GM23248 (cell line): Measurements from ENCODE around the gene ACSF3. TPM values are rescaled to one million over a fixed set of nuclear protein-coding genes. Genes with fewer than 3 reads are reported as not detected.

Experiments
- DNase-seq: peaks from one replicate; pipeline ENCODE4 v3.0.0-alpha.2; 2015
- H2AFZ ChIP-seq: fragments of 200-600 bp; sonication (generic); 2 replicates; pipeline ENCODE4 v1.6.1; 2016; ENCODE audit warnings: antibody characterized with exemption
- H3F3A ChIP-seq: fragments of 200-600 bp; sonication (generic); 2 replicates; pipeline ENCODE4 v1.6.1; 2016; ENCODE audit warnings: mild to moderate bottlenecking, antibody characterized with exemption, mixed run types; ENCODE audit not compliant: insufficient read depth
- H3K27ac ChIP-seq: fragments of 200-600 bp; sonication (generic); 2 replicates; pipeline ENCODE4 v1.5.1; 2016; ENCODE audit warnings: mild to moderate bottlenecking
- H3K27me3 ChIP-seq: fragments of 200-600 bp; sonication (generic); replicated peaks from 2 replicates; pipeline ENCODE4 v1.6.1; 2016; ENCODE audit warnings: mild to moderate bottlenecking; ENCODE audit not compliant: insufficient read depth
- H3K36me3 ChIP-seq: fragments of 200-600 bp; sonication (generic); 2 replicates; pipeline ENCODE4 v1.6.1; 2016; ENCODE audit warnings: low read depth, mild to moderate bottlenecking
- H3K4me1 ChIP-seq: fragments of 200-600 bp; sonication (generic); 2 replicates; pipeline ENCODE4 v1.6.1; 2016; ENCODE audit warnings: mild to moderate bottlenecking; ENCODE audit not compliant: insufficient read depth
- H3K4me2 ChIP-seq: fragments of 200-600 bp; sonication (generic); one replicate; pipeline ENCODE4 v1.6.1; 2016; ENCODE audit warnings: mild to moderate bottlenecking; ENCODE audit not compliant: unreplicated experiment
- H3K4me3 ChIP-seq: fragments of 200-600 bp; sonication (generic); 2 replicates; pipeline ENCODE4 v1.5.1; 2016; ENCODE audit warnings: mild to moderate bottlenecking
- H3K79me2 ChIP-seq: fragments of 200-600 bp; sonication (generic); 2 replicates; pipeline ENCODE4 v1.6.1; 2016; ENCODE audit warnings: mild to moderate bottlenecking; ENCODE audit not compliant: insufficient read depth
- H3K9ac ChIP-seq: fragments of 200-600 bp; sonication (generic); 2 replicates; pipeline ENCODE4 v1.6.1; 2016; ENCODE audit warnings: mild to moderate bottlenecking
- H3K9me2 ChIP-seq: fragments of 200-600 bp; sonication (generic); 2 replicates; pipeline ENCODE4 v1.6.1; 2016; ENCODE audit warnings: mixed run types, mild to moderate bottlenecking, moderate library complexity; ENCODE audit not compliant: insufficient read depth
- H3K9me3 ChIP-seq: fragments of 200-600 bp; sonication (generic); one replicate; pipeline ENCODE4 v1.6.1; 2017; ENCODE audit warnings: low read depth
- H4K20me1 ChIP-seq: fragments of 200-600 bp; sonication (generic); 2 replicates; pipeline ENCODE4 v1.6.0; 2016; ENCODE audit not compliant: insufficient read depth
- EZH2 ChIP-seq: fragments of 200-600 bp; sonication (generic); IDR thresholded peaks from 2 replicates; pipeline ENCODE4 v1.6.1; 2018; ENCODE audit warnings: antibody characterized with exemption, mild to moderate bottlenecking; ENCODE audit not compliant: insufficient read depth, poor library complexity, severe bottlenecking
- EZH2phosphoT487 ChIP-seq: fragments of 200-600 bp; sonication (generic); IDR thresholded peaks from 2 replicates; pipeline ENCODE4 v1.6.1; 2018; ENCODE audit warnings: antibody characterized with exemption, moderate library complexity, mild to moderate bottlenecking, low read depth; ENCODE audit not compliant: insufficient read depth
- WGBS, 2 experiments: methylation state at CpG; one replicate each; pipeline ENCODE4 v1.1.6; 2015 to 2017; ENCODE audit warnings: low lambda C conversion rate in 2 of 2, low coverage in 1 of 2; ENCODE audit errors: missing lambda C conversion rate in 2 of 2; 5-methylcytosine and 5-hydroxymethylcytosine counted together
- in situ Hi-C: fragments of 300-500 bp; cut with MboI; formaldehyde crosslinking; loops from 2 replicates; pipeline ENCODE4 v1.15.0; 2020
- polyA plus RNA-seq: library from polyadenylated mRNA; unstranded; fragments of >200 nt; fragmentation: Nextera tagmentation; extraction: Ambion mirVana; gene quantifications from 2 replicates; pipeline ENCODE4 v1.2.1, GENCODE V29; 2016
- total RNA-seq: library from RNA; depleted of rRNA; stranded (reverse); fragments of >200 nt; shearing (Covaris generic); gene quantifications from 2 replicates; pipeline ENCODE4 v1.2.3, GENCODE V29; 2014

ACSF3 gene
- total and polyA plus RNA-seq, 2 experiments from 2014 or later = 15.9 to 17.1 TPM

- Histone ChIP-seq H4K20me1 (no peaks in the 10 kb centered on the region), H3K79me2 (no peaks in the 10 kb centered on the region), H2AFZ (no peak overlapping the region), H3K27ac (no peak overlapping the region), H3K9me2 (no peaks in the 10 kb centered on the region), H3K4me3 (no peak overlapping the region), H3F3A (no peaks in the 10 kb centered on the region), H3K4me2 (no peak overlapping the region), H3K9me3 (no peaks in the 10 kb centered on the region), H3K36me3 (peaks cover 10% of the 10 kb centered on the region; the same call in 1 of the 2 replicates), H3K9ac (no peak overlapping the region), H3K27me3 (no peaks in the 10 kb centered on the region), H3K4me1 (no peaks in the 10 kb centered on the region)
- no peak for TF ChIP-seq EZH2
- no peak for TF ChIP-seq EZH2phosphoT487
- DNase-seq = no peak
- in situ Hi-C loops = no loop called here
- 94 to 96% methylated on average over 14 of the region's 14 CpGs for WGBS, 2 experiments
Observed at GRCh38 chr16:89110641-89111040, 17.0 kb downstream of the ACSF3 start.

- Histone ChIP-seq H3K9me3 (no peaks in the 10 kb centered on the region), H3K4me3 (no peak overlapping the region), H3K9ac (no peak overlapping the region), H3F3A (no peaks in the 10 kb centered on the region), H3K27me3 (no peaks in the 10 kb centered on the region), H3K36me3 (peaks cover 10% of the 10 kb centered on the region; the same call in 1 of the 2 replicates), H2AFZ (no peak overlapping the region), H3K4me1 (no peaks in the 10 kb centered on the region), H3K9me2 (no peaks in the 10 kb centered on the region), H3K4me2 (no peak overlapping the region), H4K20me1 (no peaks in the 10 kb centered on the region), H3K27ac (no peak overlapping the region), H3K79me2 (no peaks in the 10 kb centered on the region)
- WGBS, 2 experiments = 96 to 98% methylated on average over 21 to 22 of the region's 22 CpGs
- DNase-seq = no peak
- no peak for TF ChIP-seq EZH2phosphoT487
- TF ChIP-seq EZH2 = no peak
- in situ Hi-C loops = no loop called here
Observed at GRCh38 chr16:89111263-89111662, 17.6 kb downstream of the ACSF3 start.

GRCh38 chr16:89112377-89113151 is 18.9 kb downstream of the ACSF3 start:
- 91 to 92% methylated on average over 25 to 26 of the region's 26 CpGs for WGBS, 2 experiments
- Histone ChIP-seq H3K4me2 (no peak overlapping the region), H3K9ac (no peak overlapping the region), H4K20me1 (no peaks in the 10 kb centered on the region), H3K27me3 (no peaks in the 10 kb centered on the region), H3F3A (no peaks in the 10 kb centered on the region), H3K79me2 (no peaks in the 10 kb centered on the region), H3K4me3 (no peak overlapping the region), H3K4me1 (no peaks in the 10 kb centered on the region), H3K27ac (no peak overlapping the region), H3K36me3 (peaks cover 10% of the 10 kb centered on the region; the same call in 1 of the 2 replicates), H3K9me3 (no peaks in the 10 kb centered on the region), H2AFZ (no peak overlapping the region), H3K9me2 (no peaks in the 10 kb centered on the region)
- in situ Hi-C loops = no loop called here
- DNase-seq = no peak
- TF ChIP-seq EZH2phosphoT487 = no peak
- no peak for TF ChIP-seq EZH2

GRCh38 chr16:89113152-89113547 is 19.5 kb downstream of the ACSF3 start:
- Histone ChIP-seq H3K79me2 (no peaks in the 10 kb centered on the region), H3K4me2 (no peak overlapping the region), H3K4me1 (no peaks in the 10 kb centered on the region), H4K20me1 (no peaks in the 10 kb centered on the region), H3K36me3 (peaks cover 10% of the 10 kb centered on the region; the same call in 1 of the 2 replicates), H3K9me3 (no peaks in the 10 kb centered on the region), H3K27ac (no peak overlapping the region), H3K4me3 (no peak overlapping the region), H3K27me3 (no peaks in the 10 kb centered on the region), H3F3A (no peaks in the 10 kb centered on the region), H3K9me2 (no peaks in the 10 kb centered on the region), H3K9ac (no peak overlapping the region), H2AFZ (no peak overlapping the region)
- no peak for DNase-seq
- TF ChIP-seq EZH2 (no peak), EZH2phosphoT487 (no peak)
- in situ Hi-C loops = no loop called here
- 94 to 96% methylated on average over 12 of the region's 12 CpGs for WGBS, 2 experiments
